HCT116 (cell line): ENCODE measurements around the gene KIRREL3. TPM values are rescaled to one million over a fixed set of nuclear protein-coding genes. Genes with fewer than 3 reads are reported as not detected.

ENCODE experiments used
- ATAC-seq: fragments of 200-7000 bp; cut with Tn5 transposase; 2 replicates; pipeline ENCODE4 v1.9.1; 2020; ENCODE audit warnings: mild to moderate bottlenecking, moderate library complexity
- BruUV-seq: library from RNA; stranded (reverse); fragments of 400-500 nt; replicated peaks from 2 replicates; lab custom pipeline; 2021; lab: Mats Ljungman, UMichigan
- CTCF ChIA-PET: fragments of 300-600 bp; sonication (Branson Sonifier 250); formaldehyde crosslinking; loops from one replicate; lab custom pipeline; 2021; ENCODE audit warnings: antibody characterized with exemption; lab: Charles Lee
- POLR2A ChIA-PET: fragments of 300-600, 350-600 bp; sonication (Branson Sonifier 250); formaldehyde crosslinking; loops from one replicate; lab custom pipeline; 2021; ENCODE audit warnings: antibody characterized with exemption; lab: Charles Lee
- RAD21 ChIA-PET, 2 experiments: fragments of 300-600 bp; sonication (Branson Sonifier 250); formaldehyde crosslinking; loops; one replicate each; lab custom pipeline; 2023; ENCODE audit warnings: low total read pairs in 2 of 2; ENCODE audit not compliant: uncharacterized antibody in 2 of 2, unreplicated experiment in 2 of 2, low non-redundant PET in 1 of 2; lab: Charles Lee
- DNase-seq: peaks from one replicate; pipeline ENCODE4 v3.0.0-alpha.2; 2010; ENCODE audit warnings: low read depth, low spot score
- H2AFZ ChIP-seq: fragments of 200-600 bp; shearing (Covaris generic), sonication (generic); 2 replicates; pipeline ENCODE4 v1.6.1; 2017; ENCODE audit warnings: low read depth, mixed run types, mixed read lengths, antibody characterized with exemption, low read length; ENCODE audit not compliant: poor library complexity, severe bottlenecking
- H3K27ac ChIP-seq: 2 replicates; pipeline ENCODE4 v1.5.1; 2012; ENCODE audit warnings: low read depth, low read length
- H3K27me3 ChIP-seq: fragments of 200-600 bp; sonication (generic); 2 replicates; pipeline ENCODE4 v1.6.1; 2016; ENCODE audit warnings: mixed run types, low read length, mixed read lengths; ENCODE audit not compliant: insufficient read depth
- H3K36me3 ChIP-seq, 2 experiments: fragments of 200-500 bp in 1 of 2; fragments of 200-600 bp in 1 of 2; sonication (Bioruptor generic) in 1 of 2; sonication (generic) in 1 of 2; 2 replicates each; pipeline versions ENCODE4 v1.5.1 to v1.6.1; 2014 to 2016; ENCODE audit warnings: low read length in 2 of 2, inconsistent platforms in 1 of 2, mixed read lengths in 1 of 2, mixed run types in 1 of 2; ENCODE audit not compliant: insufficient read depth in 2 of 2, control insufficient read depth in 1 of 2
- H3K4me1 ChIP-seq, 2 experiments: fragments of 200-600 bp in 1 of 2; sonication (generic) in 1 of 2; 2 replicates each; pipeline versions ENCODE4 v1.5.1 to v1.6.1; 2012 to 2017; ENCODE audit warnings: low read length in 2 of 2, inconsistent platforms in 1 of 2, mild to moderate bottlenecking in 1 of 2, mixed read lengths in 1 of 2, mixed run types in 1 of 2, moderate library complexity in 1 of 2; ENCODE audit not compliant: insufficient read depth in 2 of 2, control insufficient read depth in 1 of 2
- H3K4me2 ChIP-seq: fragments of 200-600 bp; sonication (generic); 2 replicates; pipeline ENCODE4 v1.6.1; 2017; ENCODE audit warnings: mixed run types, low read length, mixed read lengths
- H3K4me3 ChIP-seq, 2 experiments: fragments of 200-600 bp in 1 of 2; sonication (generic) in 1 of 2; replicated peaks in 1 of 2; 2 replicates each; pipeline ENCODE4 v1.5.1; 2011 to 2016; ENCODE audit warnings: low read length in 2 of 2, control low read depth in 1 of 2, low read depth in 1 of 2, mild to moderate bottlenecking in 1 of 2, mixed read lengths in 1 of 2, mixed run types in 1 of 2
- H3K79me2 ChIP-seq: fragments of 200-600 bp; sonication (generic); 2 replicates; pipeline ENCODE4 v1.6.1; 2017; ENCODE audit warnings: mild to moderate bottlenecking, mixed run types, low read length, moderate library complexity, mixed read lengths; ENCODE audit not compliant: insufficient read depth
- H3K9ac ChIP-seq: fragments of 200-600 bp; sonication (generic); 2 replicates; pipeline ENCODE4 v1.6.1; 2016; ENCODE audit warnings: low read length, mixed read lengths
- H3K9me2 ChIP-seq: fragments of 200-600 bp; sonication (generic), shearing (Covaris generic); 2 replicates; pipeline ENCODE4 v1.6.1; 2017; ENCODE audit warnings: mixed run types, mild to moderate bottlenecking, moderate library complexity; ENCODE audit not compliant: insufficient read depth
- H3K9me3 ChIP-seq, 2 experiments: fragments of 200-500 bp in 1 of 2; fragments of 200-600 bp in 1 of 2; sonication (Bioruptor generic) in 1 of 2; sonication (generic) in 1 of 2; 2 replicates each; pipeline ENCODE4 v1.6.1; 2014 to 2017; ENCODE audit warnings: low read length in 2 of 2, mixed read lengths in 2 of 2, inconsistent platforms in 1 of 2, low read depth in 1 of 2, mild to moderate bottlenecking in 1 of 2, mixed run types in 1 of 2, moderate library complexity in 1 of 2; ENCODE audit not compliant: control insufficient read depth in 1 of 2, insufficient read depth in 1 of 2
- H4K20me1 ChIP-seq: fragments of 200-600 bp; sonication (generic), shearing (Covaris generic); 2 replicates; pipeline ENCODE4 v1.6.1; 2017; ENCODE audit warnings: mixed run types, mild to moderate bottlenecking, moderate library complexity; ENCODE audit not compliant: insufficient read depth
- EGR1 ChIP-seq: IDR thresholded peaks from 2 replicates; pipeline ENCODE4 v1.6.1; 2012; ENCODE audit warnings: low read depth
- ELF1 ChIP-seq: IDR thresholded peaks from 2 replicates; pipeline ENCODE4 v1.6.1; 2012; ENCODE audit warnings: low read depth, borderline replicate concordance
- EZH2 ChIP-seq: fragments of 200-600 bp; sonication (generic); IDR thresholded peaks from 2 replicates; pipeline ENCODE4 v1.6.1; 2017; ENCODE audit warnings: antibody characterized with exemption, mixed run types
- FOSL1 ChIP-seq: IDR thresholded peaks from 2 replicates; pipeline ENCODE4 v1.6.1; 2012; ENCODE audit warnings: low read depth
- JUND ChIP-seq: IDR thresholded peaks from 2 replicates; pipeline ENCODE4 v1.6.1; 2012
- POLR2AphosphoS5 ChIP-seq: IDR thresholded peaks from 2 replicates; pipeline ENCODE4 v1.6.1; 2011; ENCODE audit warnings: mild to moderate bottlenecking, low read depth, low read length, moderate library complexity
- RAD21 ChIP-seq: IDR thresholded peaks from 2 replicates; pipeline ENCODE4 v1.6.1; 2012; ENCODE audit warnings: low read depth, mild to moderate bottlenecking
- SP1 ChIP-seq: IDR thresholded peaks from 2 replicates; pipeline ENCODE4 v1.6.1; 2012; ENCODE audit warnings: low read depth
- SRF ChIP-seq: IDR thresholded peaks from 2 replicates; pipeline ENCODE4 v1.6.1; 2012; ENCODE audit warnings: low read depth
- TCF7L2 ChIP-seq: IDR thresholded peaks from 2 replicates; pipeline ENCODE4 v1.7.0; 2011; ENCODE audit warnings: borderline replicate concordance, inconsistent platforms; ENCODE audit not compliant: insufficient read depth, insufficient read length; ENCODE audit errors: extremely low read depth
- YY1 ChIP-seq: IDR thresholded peaks from 2 replicates; pipeline ENCODE4 v1.6.1; 2011; ENCODE audit warnings: low read length, low read depth, moderate library complexity, mild to moderate bottlenecking; ENCODE audit not compliant: insufficient replicate concordance; ENCODE audit errors: extremely low read depth
- ZFX ChIP-seq: fragments of 450-650 bp; IDR thresholded peaks from 2 replicates; pipeline ENCODE4 v1.6.1; 2017
- ZNF274 ChIP-seq: fragments of 200-500 bp; sonication (Bioruptor generic); IDR thresholded peaks from 2 replicates; pipeline ENCODE4 v1.6.1; 2014; ENCODE audit warnings: mild to moderate bottlenecking, low read depth, low read length, inconsistent platforms
- intact Hi-C: fragments of 100-400 bp; cut with micrococcal nuclease; formaldehyde crosslinking; loops from 2 replicates; pipeline ENCODE4 v1.10.0; 2022
- total RNA-seq: library from RNA; stranded (reverse); gene quantifications from one replicate; pipeline ENCODE4 v1.2.1, GENCODE V29; 2021; ENCODE audit not compliant: unreplicated experiment
- TF ChIP-seq, protein P1 (sequence below), 3 experiments: fragments of 200-600 bp in 1 of 3; sonication (generic) in 1 of 3; IDR thresholded peaks in 2 of 3; conservative IDR thresholded peaks in 1 of 3; 2 replicates each; pipeline ENCODE4 v1.5.1; 2012 to 2017; ENCODE audit warnings: low read depth in 2 of 3, low read length in 2 of 3, antibody characterized with exemption in 1 of 3, borderline replicate concordance in 1 of 3, control low read depth in 1 of 3, mild to moderate bottlenecking in 1 of 3, mixed read lengths in 1 of 3, mixed run types in 1 of 3, moderate library complexity in 1 of 3; ENCODE audit not compliant: insufficient read depth in 1 of 3
- TF ChIP-seq, protein P2 (sequence below): IDR thresholded peaks from 2 replicates; pipeline ENCODE4 v1.6.1; 2012; ENCODE audit warnings: low read depth
- TF ChIP-seq, protein P3 (sequence below): IDR thresholded peaks from 2 replicates; pipeline ENCODE4 v1.6.1; 2012
- TF ChIP-seq, protein P4 (sequence below): IDR thresholded peaks from 2 replicates; pipeline ENCODE4 v1.6.1; 2012

Gene KIRREL3
- total RNA-seq, 1 experiment from 2014 or later: not detected

DNA sequence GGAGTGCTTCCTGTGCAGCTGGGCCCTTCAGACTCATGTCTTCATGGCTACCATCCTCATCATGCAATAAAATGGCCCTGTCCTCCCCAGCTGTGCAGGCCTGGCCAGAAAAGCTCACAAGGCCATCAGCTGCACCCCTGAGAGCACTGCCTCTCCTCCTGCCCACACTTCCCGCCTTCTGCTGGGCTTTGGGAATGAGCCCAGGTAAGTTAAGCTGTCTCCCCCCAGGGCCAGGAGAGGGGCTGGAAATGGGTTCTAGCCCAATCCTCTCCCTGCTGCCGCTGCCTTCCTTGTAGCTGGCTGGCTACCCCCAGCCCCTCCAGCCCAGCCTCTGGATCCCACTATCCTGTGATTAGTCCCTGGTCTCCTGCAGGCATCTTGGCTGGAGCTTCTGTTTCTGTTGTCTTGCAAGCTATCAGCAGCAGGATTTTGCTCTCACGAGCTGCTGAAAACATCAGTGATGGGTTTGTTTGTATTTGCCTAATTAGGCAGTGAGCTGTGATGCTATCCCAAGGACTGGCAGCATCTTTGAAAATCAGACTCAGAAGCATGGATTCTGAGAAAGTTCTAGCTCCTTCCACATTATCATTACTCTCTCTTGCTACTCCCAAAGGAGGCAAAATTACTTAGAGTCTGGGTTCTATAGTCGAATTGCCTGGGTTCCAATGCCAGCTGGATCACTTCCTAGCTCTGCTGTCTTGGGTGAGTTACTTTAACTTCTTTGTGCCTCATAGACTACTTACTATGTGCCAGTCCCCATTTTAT is 476.9 kb downstream of the KIRREL3 start:
- H3K9ac ChIP-seq: no peak overlapping the region
- H3K4me2 ChIP-seq: no peak overlapping the region
- no peak for TF ChIP-seq JUND
- no peak for TF ChIP-seq SRF
- TF ChIP-seq TCF7L2: no peak
- TF ChIP-seq, protein P1, sequence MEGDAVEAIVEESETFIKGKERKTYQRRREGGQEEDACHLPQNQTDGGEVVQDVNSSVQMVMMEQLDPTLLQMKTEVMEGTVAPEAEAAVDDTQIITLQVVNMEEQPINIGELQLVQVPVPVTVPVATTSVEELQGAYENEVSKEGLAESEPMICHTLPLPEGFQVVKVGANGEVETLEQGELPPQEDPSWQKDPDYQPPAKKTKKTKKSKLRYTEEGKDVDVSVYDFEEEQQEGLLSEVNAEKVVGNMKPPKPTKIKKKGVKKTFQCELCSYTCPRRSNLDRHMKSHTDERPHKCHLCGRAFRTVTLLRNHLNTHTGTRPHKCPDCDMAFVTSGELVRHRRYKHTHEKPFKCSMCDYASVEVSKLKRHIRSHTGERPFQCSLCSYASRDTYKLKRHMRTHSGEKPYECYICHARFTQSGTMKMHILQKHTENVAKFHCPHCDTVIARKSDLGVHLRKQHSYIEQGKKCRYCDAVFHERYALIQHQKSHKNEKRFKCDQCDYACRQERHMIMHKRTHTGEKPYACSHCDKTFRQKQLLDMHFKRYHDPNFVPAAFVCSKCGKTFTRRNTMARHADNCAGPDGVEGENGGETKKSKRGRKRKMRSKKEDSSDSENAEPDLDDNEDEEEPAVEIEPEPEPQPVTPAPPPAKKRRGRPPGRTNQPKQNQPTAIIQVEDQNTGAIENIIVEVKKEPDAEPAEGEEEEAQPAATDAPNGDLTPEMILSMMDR (IDR thresholded peaks at IDR 0.05 in 2 of 3, conservative IDR thresholded peaks at IDR 0.05 in 1 of 3; ENCODE audit: borderline replicate concordance in 1 of 3, insufficient read depth in 1 of 3, low read depth in 2 of 3, low read length in 2 of 3): no peak
- TF ChIP-seq YY1: no peak
- TF ChIP-seq ZNF274: no peak
- no peak for TF ChIP-seq SP1
- TF ChIP-seq, protein P2, sequence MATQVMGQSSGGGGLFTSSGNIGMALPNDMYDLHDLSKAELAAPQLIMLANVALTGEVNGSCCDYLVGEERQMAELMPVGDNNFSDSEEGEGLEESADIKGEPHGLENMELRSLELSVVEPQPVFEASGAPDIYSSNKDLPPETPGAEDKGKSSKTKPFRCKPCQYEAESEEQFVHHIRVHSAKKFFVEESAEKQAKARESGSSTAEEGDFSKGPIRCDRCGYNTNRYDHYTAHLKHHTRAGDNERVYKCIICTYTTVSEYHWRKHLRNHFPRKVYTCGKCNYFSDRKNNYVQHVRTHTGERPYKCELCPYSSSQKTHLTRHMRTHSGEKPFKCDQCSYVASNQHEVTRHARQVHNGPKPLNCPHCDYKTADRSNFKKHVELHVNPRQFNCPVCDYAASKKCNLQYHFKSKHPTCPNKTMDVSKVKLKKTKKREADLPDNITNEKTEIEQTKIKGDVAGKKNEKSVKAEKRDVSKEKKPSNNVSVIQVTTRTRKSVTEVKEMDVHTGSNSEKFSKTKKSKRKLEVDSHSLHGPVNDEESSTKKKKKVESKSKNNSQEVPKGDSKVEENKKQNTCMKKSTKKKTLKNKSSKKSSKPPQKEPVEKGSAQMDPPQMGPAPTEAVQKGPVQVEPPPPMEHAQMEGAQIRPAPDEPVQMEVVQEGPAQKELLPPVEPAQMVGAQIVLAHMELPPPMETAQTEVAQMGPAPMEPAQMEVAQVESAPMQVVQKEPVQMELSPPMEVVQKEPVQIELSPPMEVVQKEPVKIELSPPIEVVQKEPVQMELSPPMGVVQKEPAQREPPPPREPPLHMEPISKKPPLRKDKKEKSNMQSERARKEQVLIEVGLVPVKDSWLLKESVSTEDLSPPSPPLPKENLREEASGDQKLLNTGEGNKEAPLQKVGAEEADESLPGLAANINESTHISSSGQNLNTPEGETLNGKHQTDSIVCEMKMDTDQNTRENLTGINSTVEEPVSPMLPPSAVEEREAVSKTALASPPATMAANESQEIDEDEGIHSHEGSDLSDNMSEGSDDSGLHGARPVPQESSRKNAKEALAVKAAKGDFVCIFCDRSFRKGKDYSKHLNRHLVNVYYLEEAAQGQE: no peak
- TF ChIP-seq ELF1: no peak
- TF ChIP-seq, protein P3, sequence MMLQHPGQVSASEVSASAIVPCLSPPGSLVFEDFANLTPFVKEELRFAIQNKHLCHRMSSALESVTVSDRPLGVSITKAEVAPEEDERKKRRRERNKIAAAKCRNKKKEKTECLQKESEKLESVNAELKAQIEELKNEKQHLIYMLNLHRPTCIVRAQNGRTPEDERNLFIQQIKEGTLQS: no peak
- TF ChIP-seq, protein P4, sequence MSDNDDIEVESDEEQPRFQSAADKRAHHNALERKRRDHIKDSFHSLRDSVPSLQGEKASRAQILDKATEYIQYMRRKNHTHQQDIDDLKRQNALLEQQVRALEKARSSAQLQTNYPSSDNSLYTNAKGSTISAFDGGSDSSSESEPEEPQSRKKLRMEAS: no peak
- TF ChIP-seq FOSL1: no peak
- no peak for TF ChIP-seq EZH2
- no peak for TF ChIP-seq RAD21
- no peak for TF ChIP-seq EGR1
- TF ChIP-seq POLR2AphosphoS5: no peak
- no peak for TF ChIP-seq ZFX
- no peaks in the 10 kb centered on the region for H3K4me1 ChIP-seq
- CTCF ChIA-PET: no interaction called here
- no peaks in the 10 kb centered on the region for H3K9me2 ChIP-seq
- H3K9me3 ChIP-seq: no peaks in the 10 kb centered on the region
- DNase-seq (no peak), ATAC-seq (no peak)
- RAD21 ChIA-PET: no interaction called here
- no peak overlapping the region for H3K27ac ChIP-seq
- H2AFZ ChIP-seq: no peak overlapping the region
- BruUV-seq: no TSS peak
- no peaks in the 10 kb centered on the region for H4K20me1 ChIP-seq
- peaks cover 47% of the 10 kb centered on the region for H3K27me3 ChIP-seq
- intact Hi-C loops: no loop called here
- H3K79me2 ChIP-seq: no peaks in the 10 kb centered on the region
- H3K4me3 ChIP-seq: no peak overlapping the region
- H3K36me3 ChIP-seq: no peaks in the 10 kb centered on the region
- POLR2A ChIA-PET: no interaction called here
